Stimulated activated CD4-positive, alpha-beta T cell treated with anti-CD3 and anti-CD28 coated beads, TNF-alpha, amount 100 ng/mL, for 24 hours (primary cell): ENCODE measurements around the gene NHLRC3.
"Not testable (repeated sequence)": the region's sequence is repeated elsewhere in the genome, so short reads cannot be mapped to it uniquely, and the experiment has no call there.

Source experiments
- DNase-seq, 3 experiments: peaks; one replicate each; pipeline ENCODE4 v3.0.0-alpha.2; 2020; ENCODE audit warnings: low read depth in 3 of 3

NHLRC3 gene

GRCh38 chr13:39037880-39038568 is at the start of gene NHLRC3, which contains the start of gene PROSER1:
TSS of gene NHLRC3 (plus strand) at chr13:39038456. CDS start at chr13:39038640, 184 bp downstream.
TSS of gene PROSER1 (minus strand) at chr13:39038089. CDS start at chr13:39037242, 847 bp downstream.
- DNase-seq: peak; percentile 48 to 76 (median 67)

GRCh38 chr13:38990693-38991092 is 47.6 kb upstream of the NHLRC3 start, which contains the start of gene STOML3:
TSS of gene STOML3 (minus strand) at chr13:38990831. CDS start at chr13:38990721, 110 bp downstream.
- DNase-seq: no peak

- DNase-seq: no peak
These were observed 44.9 kb upstream of the NHLRC3 start for GRCh38 chr13:38993381-38993780.

GRCh38 chr13:38998739-38999138 is 39.5 kb upstream of the NHLRC3 start:
- DNase-seq: no peak

- DNase-seq: not testable (repeated sequence)
These were observed 31.7 kb upstream of the NHLRC3 start for GRCh38 chr13:39006371-39007111.

- no peak for DNase-seq
These were observed 25.6 kb upstream of the NHLRC3 start for GRCh38 chr13:39012608-39013007.

- no peak for DNase-seq
These were observed 24.8 kb upstream of the NHLRC3 start for GRCh38 chr13:39013462-39013861.

- no peak for DNase-seq
These were observed 22.2 kb upstream of the NHLRC3 start for GRCh38 chr13:39016087-39016486.

- DNase-seq: no peak
These were observed 21.5 kb upstream of the NHLRC3 start for GRCh38 chr13:39016787-39017186.

GRCh38 chr13:39020853-39021462 is 17.3 kb upstream of the NHLRC3 start:
- no peak for DNase-seq

GRCh38 chr13:39023316-39023715 is 14.9 kb upstream of the NHLRC3 start:
- DNase-seq: no peak

- no peak for DNase-seq
These were observed 14.5 kb upstream of the NHLRC3 start for GRCh38 chr13:39023761-39024160.

GRCh38 chr13:39025433-39025839 is 12.8 kb upstream of the NHLRC3 start:
- no peak for DNase-seq

- no peak for DNase-seq
These were observed 6.1 kb upstream of the NHLRC3 start for GRCh38 chr13:39032150-39032549.

- no peak for DNase-seq
These were observed 4.2 kb upstream of the NHLRC3 start for GRCh38 chr13:39034085-39034484.

- DNase-seq: no peak
These were observed 3.1 kb upstream of the NHLRC3 start for GRCh38 chr13:39035204-39035603.

GRCh38 chr13:39035799-39036198 is 2.5 kb upstream of the NHLRC3 start:
- no peak for DNase-seq

- DNase-seq: no peak
These were observed 2.0 kb upstream of the NHLRC3 start for GRCh38 chr13:39036212-39036611.

- DNase-seq: no peak
These were observed 811 bp upstream of the NHLRC3 start for GRCh38 chr13:39037410-39037879.

GRCh38 chr13:39038569-39039030 is 344 bp downstream of the NHLRC3 start:
- peak in 2 of 3 experiments; percentile 22 to 38 for DNase-seq

GRCh38 chr13:39039041-39039440 is 785 bp downstream of the NHLRC3 start:
- DNase-seq: no peak

GRCh38 chr13:39040206-39040605 is 1.9 kb downstream of the NHLRC3 start:
- DNase-seq: no peak
